ENCODE results near the gene QRFP.

The QRFP gene

GRCh38 chr9:130896233-130897014 lies at the start of gene QRFP:
TSS of gene QRFP (minus strand) at chr9:130896812. CDS start at chr9:130893838, 2,974 bp downstream.
- in situ Hi-C loops (cut with MboI; ENCODE audit: low sequenced_read_pairs) = no loop called here

- in situ Hi-C loops (cut with MboI; ENCODE audit: low sequenced_read_pairs) = no loop called here
Observed at GRCh38 chr9:130945173-130945572, 48.6 kb upstream of the QRFP start.

GRCh38 chr9:130944510-130945058 lies 48.0 kb upstream of the QRFP start:
- in situ Hi-C loops (cut with MboI; ENCODE audit: low sequenced_read_pairs) = no loop called here

GRCh38 chr9:130943777-130944176 lies 47.2 kb upstream of the QRFP start:
- in situ Hi-C loops (cut with MboI; ENCODE audit: low sequenced_read_pairs) = no loop called here

GRCh38 chr9:130943221-130943620 lies 46.6 kb upstream of the QRFP start:
- in situ Hi-C loops (cut with MboI; ENCODE audit: low sequenced_read_pairs) = no loop called here

GRCh38 chr9:130942679-130943078 lies 46.1 kb upstream of the QRFP start:
- in situ Hi-C loops (cut with MboI; ENCODE audit: low sequenced_read_pairs) = no loop called here

GRCh38 chr9:130942084-130942483 lies 45.5 kb upstream of the QRFP start:
- in situ Hi-C loops (cut with MboI; ENCODE audit: low sequenced_read_pairs) = no loop called here

GRCh38 chr9:130940693-130941576 lies 44.3 kb upstream of the QRFP start:
- in situ Hi-C loops (cut with MboI; ENCODE audit: low sequenced_read_pairs) = no loop called here

- in situ Hi-C loops (cut with MboI; ENCODE audit: low sequenced_read_pairs) = no loop called here
Observed at GRCh38 chr9:130940027-130940549, 43.5 kb upstream of the QRFP start.

- in situ Hi-C loops (cut with MboI; ENCODE audit: low sequenced_read_pairs) = no loop called here
Observed at GRCh38 chr9:130939405-130940026, 42.9 kb upstream of the QRFP start.

GRCh38 chr9:130938652-130939404 lies 42.2 kb upstream of the QRFP start, which contains the start of gene FIBCD1:
TSS of gene FIBCD1 (minus strand) at chr9:130939247. CDS start at chr9:130938607, 640 bp downstream.
- in situ Hi-C loops (cut with MboI; ENCODE audit: low sequenced_read_pairs) = no loop called here

GRCh38 chr9:130938184-130938651 lies 41.6 kb upstream of the QRFP start:
- in situ Hi-C loops (cut with MboI; ENCODE audit: low sequenced_read_pairs) = no loop called here

- in situ Hi-C loops (cut with MboI; ENCODE audit: low sequenced_read_pairs) = no loop called here
Observed at GRCh38 chr9:130937146-130938076, 40.8 kb upstream of the QRFP start.

- in situ Hi-C loops (cut with MboI; ENCODE audit: low sequenced_read_pairs) = no loop called here
Observed at GRCh38 chr9:130936285-130937117, 39.9 kb upstream of the QRFP start.

- in situ Hi-C loops (cut with MboI; ENCODE audit: low sequenced_read_pairs) = no loop called here
Observed at GRCh38 chr9:130935648-130936271, 39.1 kb upstream of the QRFP start.

- in situ Hi-C loops (cut with MboI; ENCODE audit: low sequenced_read_pairs) = no loop called here
Observed at GRCh38 chr9:130934702-130935647, 38.4 kb upstream of the QRFP start.

Data from HL-60/S4 treated with phorbol 12-myristate 13-acetate at 8.2 ng/mL for 4 days and 3 days (cell line).